ENCODE results near the gene TSPAN9. TPM values are rescaled to one million over a fixed set of nuclear protein-coding genes. Genes with fewer than 3 reads are reported as not detected.

The TSPAN9 gene
- total and polyA plus RNA-seq, 2 of the 4 experiments (the other 2 are of a cell fraction), result 17.7 to 39.1 TPM

DNA sequence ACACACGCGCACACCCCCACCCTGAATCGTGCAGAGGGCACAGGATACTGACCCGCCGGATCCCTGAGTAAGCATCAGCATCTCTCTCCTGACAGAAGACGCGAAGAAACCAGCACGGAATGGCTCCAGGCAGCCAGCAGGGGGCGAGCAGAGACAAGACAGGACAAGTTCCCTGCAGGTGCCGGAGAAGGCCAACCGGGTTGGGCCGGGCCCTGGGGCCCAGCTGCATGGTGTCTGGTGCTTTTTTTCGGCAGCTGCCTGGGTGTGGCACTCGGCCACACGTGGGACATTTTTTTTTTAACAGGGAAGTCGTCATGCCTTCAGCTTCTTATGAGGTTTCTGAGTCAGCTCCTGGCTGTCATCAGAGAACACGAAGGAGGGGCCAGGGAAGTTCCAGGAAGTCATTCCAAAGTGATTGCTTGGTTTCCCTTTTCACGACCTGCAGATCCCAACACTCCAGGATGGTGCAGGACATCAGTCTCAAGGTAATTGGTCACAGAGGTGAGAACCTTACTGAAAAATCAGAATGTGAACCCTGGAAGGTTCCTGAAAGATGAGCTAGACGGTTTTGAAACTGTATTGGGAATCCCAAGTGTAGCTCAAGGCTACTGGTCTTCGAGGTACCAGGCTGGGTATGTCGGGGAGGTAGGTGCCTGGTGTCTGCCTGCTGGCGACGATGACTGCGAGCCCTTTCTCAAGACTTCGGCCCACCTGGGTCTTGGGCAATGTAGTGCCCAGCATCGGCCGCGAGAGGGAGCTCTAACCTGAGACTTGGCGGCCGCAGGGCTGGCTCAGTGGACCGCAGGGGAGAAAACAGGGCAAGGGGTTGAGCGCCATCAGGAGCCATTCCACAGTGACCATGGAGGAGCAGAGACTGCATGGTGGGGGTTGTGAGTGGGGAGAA, 223.0 kb downstream of the TSPAN9 start:
- H2AFZ ChIP-seq (replicated peaks; ENCODE audit: low read length, poor library complexity), result peak overlapping the region; percentile 86
- DNase-seq, result peak; percentile 96
- in situ Hi-C loops (cut with MboI; ENCODE audit: low sequenced_read_pairs), result loop anchor here (10.0 kb wide), 1 partner anchor 505 kb away; no protein-coding TSS in a partner anchor
- TF ChIP-seq, protein P1, sequence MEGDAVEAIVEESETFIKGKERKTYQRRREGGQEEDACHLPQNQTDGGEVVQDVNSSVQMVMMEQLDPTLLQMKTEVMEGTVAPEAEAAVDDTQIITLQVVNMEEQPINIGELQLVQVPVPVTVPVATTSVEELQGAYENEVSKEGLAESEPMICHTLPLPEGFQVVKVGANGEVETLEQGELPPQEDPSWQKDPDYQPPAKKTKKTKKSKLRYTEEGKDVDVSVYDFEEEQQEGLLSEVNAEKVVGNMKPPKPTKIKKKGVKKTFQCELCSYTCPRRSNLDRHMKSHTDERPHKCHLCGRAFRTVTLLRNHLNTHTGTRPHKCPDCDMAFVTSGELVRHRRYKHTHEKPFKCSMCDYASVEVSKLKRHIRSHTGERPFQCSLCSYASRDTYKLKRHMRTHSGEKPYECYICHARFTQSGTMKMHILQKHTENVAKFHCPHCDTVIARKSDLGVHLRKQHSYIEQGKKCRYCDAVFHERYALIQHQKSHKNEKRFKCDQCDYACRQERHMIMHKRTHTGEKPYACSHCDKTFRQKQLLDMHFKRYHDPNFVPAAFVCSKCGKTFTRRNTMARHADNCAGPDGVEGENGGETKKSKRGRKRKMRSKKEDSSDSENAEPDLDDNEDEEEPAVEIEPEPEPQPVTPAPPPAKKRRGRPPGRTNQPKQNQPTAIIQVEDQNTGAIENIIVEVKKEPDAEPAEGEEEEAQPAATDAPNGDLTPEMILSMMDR (conservative IDR thresholded peaks at IDR 0.05; ENCODE audit: low read depth, low read length), result peak; percentile 92
- peak; percentile 92 for TF ChIP-seq RAD21 (IDR thresholded peaks at IDR 0.05; ENCODE audit: low read length)
- peak; percentile 53; the same call in 1 of the 2 replicates for TF ChIP-seq FOS (IDR thresholded peaks at IDR 0.05; ENCODE audit: low read depth, low read length)
- no peak for TF ChIP-seq CHD1 (IDR thresholded peaks at IDR 0.05; ENCODE audit: low read depth, low read length)
- no peak for TF ChIP-seq NFE2L2 (IDR thresholded peaks at IDR 0.05; ENCODE audit: low read depth, low read length)
- no peak for TF ChIP-seq RCOR1 (IDR thresholded peaks at IDR 0.05; ENCODE audit: insufficient replicate concordance, low read length)
- peak; percentile 71; the same call in 1 of the 2 replicates for TF ChIP-seq MAZ (IDR thresholded peaks at IDR 0.05; ENCODE audit: borderline replicate concordance, low read depth, low read length)
- TF ChIP-seq, protein P2, sequence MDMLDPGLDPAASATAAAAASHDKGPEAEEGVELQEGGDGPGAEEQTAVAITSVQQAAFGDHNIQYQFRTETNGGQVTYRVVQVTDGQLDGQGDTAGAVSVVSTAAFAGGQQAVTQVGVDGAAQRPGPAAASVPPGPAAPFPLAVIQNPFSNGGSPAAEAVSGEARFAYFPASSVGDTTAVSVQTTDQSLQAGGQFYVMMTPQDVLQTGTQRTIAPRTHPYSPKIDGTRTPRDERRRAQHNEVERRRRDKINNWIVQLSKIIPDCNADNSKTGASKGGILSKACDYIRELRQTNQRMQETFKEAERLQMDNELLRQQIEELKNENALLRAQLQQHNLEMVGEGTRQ (IDR thresholded peaks at IDR 0.05; ENCODE audit: low read depth, low read length), result peak; percentile 88
- no peak for TF ChIP-seq ELK1 (IDR thresholded peaks at IDR 0.05; ENCODE audit: borderline replicate concordance, low read depth, low read length)
- TF ChIP-seq SMC3 (IDR thresholded peaks at IDR 0.05; ENCODE audit: low read depth, low read length), result peak; percentile 80
- TF ChIP-seq CEBPB (IDR thresholded peaks at IDR 0.05; ENCODE audit: low read depth, low read length), result peak; percentile 67; the same call in 1 of the 2 replicates
- peak; percentile 79; the same call in 1 of the 2 replicates for TF ChIP-seq BHLHE40 (IDR thresholded peaks at IDR 0.05; ENCODE audit: low read depth, low read length)

More for the DNA sequence above, 223.0 kb downstream of the TSPAN9 start:
- WGBS, 2 experiments (ENCODE audit: extremely low coverage in 2 of 2, insufficient read length in 1 of 2), result 2% methylated on average over 16 of the region's 32 CpGs; no CpG with 5 or more reads in 1 of the 2 experiments
- ATAC-seq (ENCODE audit: low read depth), result peak; percentile 79
- BruUV-seq (replicated peaks), result no TSS peak
- POLR2A ChIA-PET (ENCODE audit: unreplicated experiment), result interaction anchor here (0.9 kb wide), 1 partner anchor 573 kb away, joined by 4 read pairs; the partner anchor contains the start of gene PARP11
- H3K4me3 ChIP-seq (ENCODE audit: insufficient read depth, low read depth, low read length), result no peak overlapping the region
- peak overlapping the region; percentile 54 for H4K91ac ChIP-seq (ENCODE audit: insufficient read depth, low read depth, low read length)
- H3K9ac ChIP-seq (ENCODE audit: low read depth, low read length), result no peak overlapping the region
- H4K5ac ChIP-seq (ENCODE audit: low read depth, low read length), result no peak overlapping the region
- H3K9me3 ChIP-seq (ENCODE audit: control insufficient read depth, insufficient read depth, low read length), result no peaks in the 10 kb centered on the region
- H4K20me1 ChIP-seq (ENCODE audit: insufficient read depth, low read length), result peaks cover 7% of the 10 kb centered on the region; the same call in 1 of the 2 replicates
- H2BK5ac ChIP-seq (ENCODE audit: low read depth, low read length, poor library complexity, severe bottlenecking), result peak overlapping the region; percentile 77
- H3K27me3 ChIP-seq (ENCODE audit: control insufficient read depth, insufficient read depth, low read length), result no peaks in the 10 kb centered on the region; the same call in 1 of the 2 replicates
- H3K79me1 ChIP-seq (ENCODE audit: low read depth in 1 of 2, low read length in 2 of 2), result no peaks in the 10 kb centered on the region
- peak overlapping the region; percentile 70 for H3K4ac ChIP-seq (ENCODE audit: low read depth, low read length)
- peaks cover 9% of the 10 kb centered on the region for H3K4me1 ChIP-seq (ENCODE audit: control insufficient read depth, insufficient read depth, low read length)
- H4K8ac ChIP-seq (ENCODE audit: low read depth in 2 of 2, low read length in 2 of 2), result peak overlapping the region; percentile 31 to 86
- peak overlapping the region; percentile 93 for H2AK9ac ChIP-seq (replicated peaks; ENCODE audit: low read depth, low read length, poor library complexity)
- peak overlapping the region; percentile 80 for H2BK20ac ChIP-seq (ENCODE audit: low read depth, low read length)
- peak overlapping the region; percentile 91 for H2BK15ac ChIP-seq (ENCODE audit: low read depth, low read length)
- H3K23ac ChIP-seq (ENCODE audit: low read depth, low read length), result peak overlapping the region; percentile 81
- peak overlapping the region; percentile 81 for H3K14ac ChIP-seq (replicated peaks; ENCODE audit: low read depth, low read length)
- no peak overlapping the region for H3K18ac ChIP-seq (ENCODE audit: low read depth, low read length)
- peaks cover 9% of the 10 kb centered on the region for H3K9me1 ChIP-seq (ENCODE audit: insufficient read depth, low read length)
- peak overlapping the region; percentile 36; the same call in 1 of the 2 replicates for H3K27ac ChIP-seq (ENCODE audit: insufficient read depth, low read length)
- H3K56ac ChIP-seq (ENCODE audit: extremely low read depth, insufficient read depth, low read length), result no peak overlapping the region
- dilution Hi-C loops (cut with HindIII; ENCODE audit: low sequenced_read_pairs, unreplicated experiment), result no loop called here
- H3K36me3 ChIP-seq (ENCODE audit: control insufficient read depth, insufficient read depth, low read length), result no peaks in the 10 kb centered on the region
- peak overlapping the region; percentile 94 for H2AK5ac ChIP-seq (ENCODE audit: low read depth, low read length)
- CTCF ChIA-PET, result interaction anchor here (0.5 to 3.4 kb wide), 31 partner anchors 10 to 731 kb away, joined by 3 to 25 read pairs (median 4); no protein-coding TSS in a partner anchor
- peak overlapping the region; percentile 62 for H2BK120ac ChIP-seq (ENCODE audit: low read depth, low read length)
- peak overlapping the region; percentile 63 for H3K4me2 ChIP-seq (ENCODE audit: low read depth, low read length)
- intact Hi-C loops (cut with micrococcal nuclease), result loop anchor here (1.0 to 10.0 kb wide), 7 partner anchors 185 to 977 kb away; partner anchors contain the start of gene PARP11
